Stimulated activated CD4-positive, alpha-beta T cell treated with anti-CD3 and anti-CD28 coated beads, TNF-alpha, amount 100 ng/mL, for 24 hours (primary cell): Measurements from ENCODE around the gene PINLYP.
"Not testable (repeated sequence)": the region's sequence is repeated elsewhere in the genome, so short reads cannot be mapped to it uniquely, and the experiment has no call there.

Source experiments
- DNase-seq, 3 experiments: peaks; one replicate each; pipeline ENCODE4 v3.0.0-alpha.2; 2020; ENCODE audit warnings: low read depth in 3 of 3

Gene PINLYP

DNA sequence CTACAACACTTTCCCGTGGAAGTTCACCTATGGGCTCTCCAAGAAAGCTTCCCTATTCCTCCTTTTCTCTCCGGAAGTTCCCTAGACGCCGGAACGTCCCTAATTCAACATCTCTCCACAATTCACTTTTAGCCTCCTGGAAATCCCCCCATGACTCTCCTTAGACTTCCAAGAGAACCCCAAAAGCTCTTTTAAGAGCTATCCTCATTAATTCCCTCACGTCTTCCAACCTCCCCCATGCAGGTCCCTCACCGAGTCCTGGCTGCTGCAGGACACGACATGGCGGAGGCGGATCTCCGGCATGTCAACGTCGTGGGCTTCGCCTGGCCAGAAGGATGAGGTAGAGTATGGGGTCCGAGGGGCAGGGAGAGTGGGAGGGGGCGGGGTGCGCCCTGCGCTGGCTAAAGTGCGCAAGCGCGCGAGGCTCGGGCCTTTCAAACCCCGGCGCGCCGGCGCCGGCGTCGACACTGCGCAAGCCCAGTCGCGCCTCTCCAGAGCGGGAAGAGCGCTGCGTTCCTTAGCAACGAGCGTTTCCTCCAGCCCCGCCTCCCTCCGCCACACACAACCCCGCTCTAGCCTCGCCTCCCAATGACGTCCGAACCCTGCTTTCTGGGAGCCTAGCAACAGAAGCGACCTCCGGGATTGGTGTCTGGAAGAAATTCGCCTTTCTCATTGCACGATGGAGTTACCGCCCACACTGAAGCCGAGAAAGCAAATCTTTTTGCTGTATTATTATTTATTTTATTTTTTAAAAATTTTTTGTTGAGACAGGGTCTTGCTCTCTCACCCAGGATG, at the start of gene PINLYP, which contains the start of gene XRCC1:
PINLYP (plus strand) TSS at position 646 of the 795 bp plus-strand sequence. CDS start 1,391 bp downstream, outside the sequence.
XRCC1 (minus strand) TSS at position 372 of the 795 bp plus-strand sequence; CDS start at position 303, 69 bp downstream.
- DNase-seq: peak; percentile 91 to 97 (median 95)

GRCh38 chr19:43525836-43526771, 49.5 kb upstream of the PINLYP start:
- DNase-seq: peak in 1 of 3 experiments; percentile 34

DNA sequence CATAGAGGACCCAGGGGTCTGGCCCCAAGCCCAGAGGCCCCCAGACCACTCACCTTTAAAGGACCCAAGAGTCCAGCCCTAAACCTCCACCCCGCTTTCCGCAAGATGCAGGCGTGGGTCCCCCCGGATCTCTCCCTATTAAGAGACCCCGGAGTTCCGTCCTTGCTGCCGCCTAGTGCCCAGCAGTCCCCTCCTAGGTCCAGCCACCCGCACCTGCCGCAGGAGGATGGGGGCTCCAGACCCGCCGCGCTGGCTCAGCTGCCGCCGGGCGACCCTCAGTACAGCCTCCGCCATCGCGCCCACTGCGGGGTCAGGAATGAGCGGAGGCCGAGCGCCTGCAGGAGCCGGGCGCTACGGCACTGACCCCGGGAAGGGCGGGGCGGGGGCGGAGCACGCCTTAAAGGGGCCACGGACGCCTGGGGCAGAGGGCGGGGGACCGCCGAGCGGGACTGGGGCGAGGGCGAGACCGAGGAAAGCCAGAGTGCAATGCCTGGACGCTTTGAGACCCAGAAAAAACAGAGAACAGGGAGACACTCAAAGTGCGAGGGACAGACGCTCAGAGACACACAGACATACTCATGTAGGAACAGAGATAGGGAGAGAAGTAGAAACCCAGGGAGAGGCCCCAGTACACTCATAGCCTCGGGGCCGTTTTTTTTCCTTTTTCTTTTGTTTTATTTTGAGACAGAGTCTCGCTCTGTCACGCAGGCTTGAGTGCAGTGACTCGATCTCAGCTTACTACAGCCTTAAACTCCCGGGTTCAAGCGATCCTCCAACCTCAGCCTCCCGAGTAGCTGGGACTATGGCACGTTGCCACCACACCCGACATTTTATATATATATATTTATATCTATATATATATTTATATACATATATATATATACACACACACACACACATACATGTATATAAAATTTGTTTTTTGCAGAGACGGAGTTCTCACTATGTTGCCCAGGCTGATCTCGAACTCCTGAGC, 48.4 kb upstream of the PINLYP start, which contains the start of gene ETHE1:
ETHE1 (minus strand) TSS at position 318 of the 976 bp plus-strand sequence; CDS start at position 294, 24 bp downstream.
- DNase-seq: peak; percentile 47 to 83 (median 63)

DNA sequence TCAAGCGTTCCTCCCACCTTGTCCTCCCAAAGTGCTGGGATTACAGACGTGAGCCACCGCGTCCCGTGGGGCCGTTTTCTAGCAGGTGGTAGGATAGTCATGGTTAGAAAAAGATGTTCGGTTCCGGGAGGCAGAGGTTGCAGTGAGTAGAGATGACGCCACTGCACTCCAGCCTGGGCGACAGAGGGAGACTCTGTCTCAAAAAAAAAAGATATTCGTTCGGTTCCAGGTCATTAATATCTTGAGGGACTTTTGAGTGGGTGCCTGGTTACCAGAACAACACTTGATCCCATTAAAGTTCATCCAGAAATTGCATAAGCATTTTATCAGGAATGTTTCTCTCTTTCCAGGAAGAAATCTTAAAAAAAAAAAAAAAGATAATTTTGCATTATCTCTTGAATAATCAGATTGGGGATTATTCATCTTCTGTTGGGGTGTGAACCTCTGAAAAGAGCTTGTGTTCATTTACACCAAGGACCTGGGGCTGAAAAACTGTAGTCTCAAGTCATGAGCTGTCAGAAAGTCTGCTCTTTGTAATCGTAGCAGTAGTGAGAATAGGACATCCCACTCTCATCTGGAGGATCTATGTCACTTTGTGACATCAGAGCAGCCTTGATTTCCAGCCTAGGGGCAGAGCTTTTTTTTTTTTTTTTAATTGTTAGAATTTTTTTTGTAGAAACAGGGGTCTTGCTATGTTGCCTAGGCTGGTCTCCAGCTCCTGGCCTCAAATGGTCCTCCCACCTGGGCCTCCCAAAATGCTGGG, 47.6 kb upstream of the PINLYP start:
- DNase-seq: no peak

DNA sequence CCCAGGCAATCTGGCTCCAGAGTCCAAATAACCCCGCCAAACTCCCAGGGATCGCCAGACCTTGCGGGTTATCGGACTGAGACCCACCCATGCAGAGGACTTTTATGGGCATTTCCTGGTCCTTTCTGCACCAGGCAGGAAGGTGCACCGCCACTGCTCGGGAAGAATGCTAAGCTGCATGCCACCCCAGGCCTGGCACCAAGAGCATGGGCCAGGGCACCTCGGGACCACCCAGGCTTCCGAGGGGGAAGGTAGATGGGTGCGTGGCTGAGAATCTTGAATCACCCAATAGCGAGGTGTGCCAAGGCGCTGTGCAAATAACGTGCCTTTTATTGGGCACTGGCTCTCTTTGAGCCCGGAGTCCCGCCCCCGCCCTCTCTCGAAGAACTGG, 43.0 kb upstream of the PINLYP start:
- no peak for DNase-seq

DNA sequence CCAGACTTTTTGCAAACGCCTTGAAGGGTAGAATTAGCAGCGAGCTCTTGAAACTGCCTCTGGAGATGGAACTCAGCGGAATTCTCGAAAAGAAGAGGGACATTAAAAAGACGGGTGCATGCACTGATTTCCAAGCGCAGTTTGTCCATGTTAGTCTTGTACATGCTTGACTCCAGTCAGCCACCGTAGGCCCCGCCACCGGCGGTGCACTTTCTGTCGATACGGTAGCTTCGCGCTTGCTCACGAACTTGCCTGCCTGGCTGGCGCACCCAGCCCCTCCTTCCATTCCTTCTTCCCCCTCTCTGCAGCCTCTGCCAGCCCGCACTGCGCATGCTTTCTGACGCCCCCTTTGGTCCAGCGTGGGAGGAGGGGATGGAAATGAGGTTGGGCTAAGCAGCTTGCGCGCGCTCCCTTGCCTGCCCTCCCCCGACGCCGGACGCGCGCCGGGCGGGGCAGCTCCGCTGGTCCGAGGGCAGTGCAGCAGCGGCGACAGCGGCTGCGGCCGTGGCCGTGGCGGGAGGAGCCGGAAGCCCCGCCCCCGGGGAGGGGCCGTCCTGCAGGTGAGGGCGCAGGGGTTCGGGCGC, 42.5 kb upstream of the PINLYP start, which contains the start of gene ZNF575:
ZNF575 (plus strand) TSS at position 227 of the 584 bp plus-strand sequence. CDS start 1,235 bp downstream, outside the sequence.
- peak; percentile 71 to 91 (median 74) for DNase-seq

GRCh38 chr19:43533546-43534304, 41.9 kb upstream of the PINLYP start:
- peak; percentile 79 to 94 (median 84) for DNase-seq

- no peak for DNase-seq
Observed at GRCh38 chr19:43534305-43534815, 41.2 kb upstream of the PINLYP start.

- DNase-seq: no peak
Observed at GRCh38 chr19:43534816-43535761, 40.5 kb upstream of the PINLYP start.

- no peak for DNase-seq
Observed at GRCh38 chr19:43538922-43539321, 36.7 kb upstream of the PINLYP start.

DNA sequence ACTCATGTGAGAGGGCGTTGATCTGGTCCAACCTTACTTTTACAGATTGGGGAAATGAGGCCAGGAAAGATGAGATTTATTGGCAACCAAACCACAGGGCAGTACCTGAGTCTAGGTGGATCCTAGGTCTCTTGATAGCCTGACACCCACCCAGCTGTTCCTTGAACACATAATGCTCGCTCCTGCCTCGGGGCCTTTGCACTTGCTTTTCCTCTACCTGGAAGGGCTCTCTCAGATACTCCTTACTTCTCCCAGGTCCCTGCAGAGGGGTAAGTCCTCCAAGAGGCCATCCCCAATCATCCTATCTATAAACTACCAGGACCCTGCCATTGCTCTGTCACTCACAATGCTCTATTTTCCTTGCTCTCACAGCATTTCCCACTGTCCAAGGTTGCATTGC, 35.2 kb upstream of the PINLYP start:
- no peak for DNase-seq

DNA sequence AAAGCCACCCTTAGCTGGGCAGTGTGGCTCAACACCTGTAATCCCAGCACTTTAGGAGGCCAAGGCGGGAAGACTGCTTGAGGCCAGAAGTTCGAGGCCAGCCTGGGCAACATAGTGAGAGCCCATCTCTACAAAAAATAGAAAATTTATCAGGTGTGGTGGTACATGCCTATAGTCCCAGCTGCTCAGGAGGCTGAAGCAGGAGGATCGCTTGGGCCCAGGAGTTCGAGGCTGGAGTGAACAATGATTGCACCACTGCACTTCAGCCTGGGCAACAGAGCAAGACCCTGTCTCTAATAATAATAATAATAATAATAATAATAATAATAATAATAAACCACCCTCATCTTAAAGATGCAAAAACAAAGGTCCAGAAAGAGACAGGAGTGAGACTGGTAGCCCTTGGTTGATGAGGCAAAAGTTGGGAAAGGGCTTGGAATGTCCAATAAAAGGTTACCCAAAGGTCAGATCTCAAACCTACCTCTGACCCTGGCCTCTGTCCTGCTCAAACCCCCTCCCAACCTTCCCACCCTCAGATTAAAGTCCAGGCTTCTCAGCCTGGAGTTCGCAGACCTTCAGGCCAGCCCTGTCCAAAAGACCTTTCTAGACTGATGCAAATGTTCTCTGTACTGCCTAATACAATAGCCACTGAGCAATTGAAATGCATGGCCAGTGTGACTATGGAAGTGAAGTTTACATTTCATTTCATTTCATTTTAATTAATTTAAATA, 33.5 kb upstream of the PINLYP start:
- DNase-seq: no peak

DNA sequence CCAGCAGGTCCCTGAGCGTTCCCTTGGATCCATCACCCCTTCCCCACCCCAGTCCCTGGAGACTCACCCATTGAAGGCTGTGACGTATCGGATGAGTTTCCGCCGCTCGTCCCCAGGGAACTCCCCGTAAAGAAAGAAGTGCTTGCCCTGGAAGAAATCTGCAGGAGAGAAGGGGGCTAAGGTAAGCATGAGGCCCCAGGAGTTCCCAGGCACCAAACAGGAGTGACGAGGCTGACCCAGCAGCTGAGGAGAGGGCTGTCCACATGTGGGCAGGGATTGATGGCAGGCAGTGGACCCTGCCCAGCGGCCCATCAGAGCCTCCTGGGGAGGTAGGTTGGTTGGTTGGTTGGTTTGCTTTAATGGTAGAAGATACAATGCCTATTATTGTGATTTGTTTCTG, 31.5 kb upstream of the PINLYP start:
- no peak for DNase-seq

DNA sequence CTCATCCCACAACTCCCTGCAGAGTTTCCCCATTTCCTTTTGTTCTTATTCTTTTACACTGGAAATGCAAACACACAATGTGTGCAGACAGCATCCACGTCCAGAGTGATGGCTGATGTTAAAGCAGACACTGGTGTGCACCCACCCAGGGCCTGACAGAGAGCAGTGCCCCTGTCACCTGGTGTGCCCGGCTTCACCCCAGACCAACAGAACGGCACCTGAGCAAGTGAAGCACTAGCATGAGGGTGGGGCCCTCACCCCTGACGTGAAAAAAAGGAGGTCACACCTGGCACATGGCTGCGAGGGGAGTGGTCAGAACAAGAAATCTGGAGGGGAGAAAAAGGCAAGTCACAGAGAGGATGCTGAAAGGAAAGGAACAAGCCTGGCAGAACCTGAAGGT, 30.3 kb upstream of the PINLYP start:
- no peak for DNase-seq

DNA sequence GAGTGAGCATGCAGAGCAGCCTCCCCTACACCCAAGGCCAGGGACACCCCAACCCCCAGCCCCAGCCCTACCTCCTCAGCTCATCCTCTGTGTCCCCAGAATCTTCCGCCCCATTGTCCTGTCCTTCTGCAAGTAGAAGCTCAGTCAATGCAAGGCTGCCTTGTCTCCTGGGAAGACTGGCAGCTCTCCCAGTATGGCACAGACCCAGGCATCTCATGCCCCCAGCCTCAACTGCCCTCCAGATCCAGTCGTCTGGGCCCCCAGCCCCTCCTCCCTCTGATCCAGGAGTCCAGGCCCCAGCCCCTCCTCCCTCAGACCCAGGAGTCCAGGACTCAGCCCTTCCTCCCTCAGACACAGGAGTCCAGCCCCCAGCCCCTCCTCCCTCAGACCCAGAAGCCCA, 29.6 kb upstream of the PINLYP start:
- no peak for DNase-seq

DNA sequence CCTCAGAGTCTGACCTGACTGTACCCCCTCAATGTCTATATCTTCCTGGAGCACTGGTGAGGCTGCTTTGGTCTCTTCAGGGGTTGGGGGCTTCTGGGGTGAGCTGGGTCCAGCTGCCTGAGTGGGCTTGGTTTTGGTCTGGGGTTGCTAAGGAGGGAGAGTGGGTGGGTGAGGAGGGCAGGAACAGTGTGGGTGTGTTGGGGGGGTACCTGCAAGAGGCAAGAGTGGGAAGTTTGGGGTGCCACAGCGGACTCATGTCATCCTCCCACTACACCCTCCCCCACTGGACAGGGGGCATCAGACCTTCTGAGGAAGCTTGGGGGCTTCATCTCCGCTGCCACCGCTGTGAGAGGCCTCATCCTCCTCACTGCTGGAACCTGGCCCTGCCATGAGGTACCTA, 29.0 kb upstream of the PINLYP start:
- no peak for DNase-seq

GRCh38 chr19:43547926-43548325, 27.7 kb upstream of the PINLYP start:
- DNase-seq: not testable (repeated sequence)
